Gastrocnemius medialis (tissue), 4 donors: ENCODE results near the gene MPC1L. TPM values are rescaled to one million over a fixed set of nuclear protein-coding genes. Genes with fewer than 3 reads are reported as not detected.
"Not testable (repeated sequence)": the region's sequence is repeated elsewhere in the genome, so short reads cannot be mapped to it uniquely, and the experiment has no call there.

Experiments used
- ATAC-seq, 2 donors: fragments of 150-250 bp; one replicate each; pipeline ENCODE4 v1.9.1; 2016
- DNase-seq, 2 donors: peaks; one replicate each; pipeline ENCODE4 v3.0.0-alpha.2; 2019
- H3K27ac ChIP-seq, 4 donors: fragments of 200-600 bp; sonication (generic); 1 replicate in 1 of 4; 2 replicates in 3 of 4; pipeline ENCODE4 v1.5.1; 2016 to 2018; ENCODE audit warnings: mild to moderate bottlenecking in 2 of 4, moderate library complexity in 1 of 4
- H3K27me3 ChIP-seq, 3 donors: fragments of 200-600 bp; sonication (generic) in 2 of 3; 1 replicate in 1 of 3; 2 replicates in 2 of 3; pipeline versions ENCODE4 v1.5.1 to v1.6.0; 2016 to 2019; ENCODE audit warnings: mild to moderate bottlenecking in 1 of 3, moderate library complexity in 1 of 3
- H3K36me3 ChIP-seq, 2 donors: fragments of 200-600 bp; sonication (generic) in 1 of 2; one replicate each; pipeline ENCODE4 v1.5.1; 2017 to 2018
- H3K4me1 ChIP-seq, 2 donors: fragments of 200-600 bp; sonication (generic) in 1 of 2; one replicate each; pipeline ENCODE4 v1.5.1; 2016 to 2017; ENCODE audit warnings: mild to moderate bottlenecking in 2 of 2
- H3K4me3 ChIP-seq, 4 donors: fragments of 200-600 bp; sonication (generic) in 3 of 4; 1 replicate in 1 of 4; 2 replicates in 3 of 4; pipeline ENCODE4 v1.5.1; 2016 to 2019; ENCODE audit warnings: mild to moderate bottlenecking in 2 of 4
- H3K9me3 ChIP-seq, 3 donors: fragments of 200-600 bp; sonication (generic) in 2 of 3; 1 replicate in 1 of 3; 2 replicates in 2 of 3; pipeline ENCODE4 v1.5.1; 2016 to 2019
- CTCF ChIP-seq, 5 experiments: fragments of 450-650 bp in 3 of 5; fragments of 200-600 bp in 2 of 5; sonication (generic) in 2 of 5; IDR thresholded peaks in 4 of 5; conservative IDR thresholded peaks in 1 of 5; 1 replicate in 4 of 5; 2 replicates in 1 of 5; pipeline ENCODE4 v1.5.1; 2016 to 2019; ENCODE audit warnings: antibody characterized with exemption in 5 of 5, mild to moderate bottlenecking in 3 of 5, moderate library complexity in 3 of 5
- POLR2A ChIP-seq, 2 donors: fragments of 450-650 bp; IDR thresholded peaks; one replicate each; pipeline ENCODE4 v1.6.1; 2017; ENCODE audit warnings: antibody characterized with exemption in 2 of 2, mild to moderate bottlenecking in 2 of 2, moderate library complexity in 2 of 2
- in situ Hi-C, 4 donors: fragments of 200-750 bp; cut with MboI; loops; one replicate each; pipeline versions ENCODE4 v1.15.0 to v1.8.0; 2017; ENCODE audit warnings: low sequenced_read_pairs in 4 of 4
- intact Hi-C: fragments of 100-400 bp; cut with DNase I; formaldehyde crosslinking; loops from one replicate; pipeline ENCODE4 v1.15.1; 2023; ENCODE audit warnings: low total_unique reads
- total RNA-seq, 4 donors: library from RNA; depleted of rRNA; stranded (reverse); fragments of >200 nt; gene quantifications; one replicate each; pipeline versions ENCODE4 v1.1.0 to v1.2.3, GENCODE V29; 2016

MPC1L gene
- total RNA-seq, 4 donors from 2014 or later = not detected

GRCh38 chrX:40582811-40583210 is 40.4 kb upstream of the MPC1L start:
- H3K36me3 ChIP-seq = no peaks in the 10 kb centered on the region
- peaks cover 0 to 4% of the 10 kb centered on the region in 2 donors for H3K4me1 ChIP-seq
- H3K4me3 ChIP-seq = no peak overlapping the region
- intact Hi-C loops = loop anchor here (5.0 kb wide), 1 partner anchor 64 kb away; the partner anchor contains the start of gene CXorf38
- TF ChIP-seq CTCF (IDR thresholded peaks at IDR 0.05 in 4 of 5, conservative IDR thresholded peaks at IDR 0.05 in 1 of 5) (no peak), POLR2A (IDR thresholded peaks at IDR 0.05) (no peak)
- ATAC-seq (no peak), DNase-seq (no peak)
- no peak overlapping the region for H3K27ac ChIP-seq
- in situ Hi-C loops = no loop called here
- H3K27me3 ChIP-seq = peaks cover 0 to 5% (median 0%) of the 10 kb centered on the region in 3 donors
- no peaks in the 10 kb centered on the region for H3K9me3 ChIP-seq

- H3K9me3 ChIP-seq, H3K27ac ChIP-seq, H3K4me1 ChIP-seq, DNase-seq, ATAC-seq, H3K4me3 ChIP-seq, intact Hi-C loops, H3K27me3 ChIP-seq, in situ Hi-C loops: not testable (repeated sequence)
- peaks cover 0 to 12% of the 10 kb centered on the region in 2 donors for H3K36me3 ChIP-seq
Measured at GRCh38 chrX:40587623-40588022, 35.6 kb upstream of the MPC1L start.

GRCh38 chrX:40589616-40590321 is 33.5 kb upstream of the MPC1L start:
- H3K4me3 ChIP-seq, intact Hi-C loops, H3K27ac ChIP-seq, H3K4me1 ChIP-seq, H3K27me3 ChIP-seq, DNase-seq, ATAC-seq, H3K9me3 ChIP-seq, in situ Hi-C loops: not testable (repeated sequence)
- H3K36me3 ChIP-seq = peaks cover 0 to 12% of the 10 kb centered on the region in 2 donors

DNA sequence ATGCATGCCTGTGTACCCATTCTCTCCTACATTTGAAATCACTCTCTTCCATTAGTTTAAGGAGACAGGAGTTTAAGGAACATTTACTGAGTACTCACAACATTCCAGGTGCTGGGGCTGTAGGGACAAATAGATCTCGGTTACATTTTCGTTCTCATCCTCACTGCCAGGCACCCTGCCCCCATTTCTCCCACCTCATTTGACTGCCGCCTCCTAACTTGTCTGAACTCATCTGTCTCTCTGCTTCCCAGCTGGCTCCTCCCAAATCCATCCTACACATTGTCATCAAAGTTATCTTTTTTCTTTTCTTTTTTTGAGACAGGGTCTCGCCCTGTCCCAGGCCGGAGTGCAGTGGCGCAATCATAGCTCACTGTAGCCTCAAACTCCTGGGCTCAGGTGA is 19.8 kb upstream of the MPC1L start:
- Histone ChIP-seq H3K27ac (no peak overlapping the region), H3K36me3 (peaks cover 0 to 27% of the 10 kb centered on the region in 2 donors), H3K9me3 (no peaks in the 10 kb centered on the region), H3K4me3 (no peak overlapping the region), H3K4me1 (no peaks in the 10 kb centered on the region), H3K27me3 (peaks cover 0 to 3% (median 0%) of the 10 kb centered on the region in 3 donors)
- ATAC-seq (no peak), DNase-seq (no peak)
- in situ Hi-C loops (no loop called here), intact Hi-C loops (no loop called here)
- no peak for TF ChIP-seq POLR2A (IDR thresholded peaks at IDR 0.05)
- TF ChIP-seq CTCF (IDR thresholded peaks at IDR 0.05 in 4 of 5, conservative IDR thresholded peaks at IDR 0.05 in 1 of 5) = no peak

DNA sequence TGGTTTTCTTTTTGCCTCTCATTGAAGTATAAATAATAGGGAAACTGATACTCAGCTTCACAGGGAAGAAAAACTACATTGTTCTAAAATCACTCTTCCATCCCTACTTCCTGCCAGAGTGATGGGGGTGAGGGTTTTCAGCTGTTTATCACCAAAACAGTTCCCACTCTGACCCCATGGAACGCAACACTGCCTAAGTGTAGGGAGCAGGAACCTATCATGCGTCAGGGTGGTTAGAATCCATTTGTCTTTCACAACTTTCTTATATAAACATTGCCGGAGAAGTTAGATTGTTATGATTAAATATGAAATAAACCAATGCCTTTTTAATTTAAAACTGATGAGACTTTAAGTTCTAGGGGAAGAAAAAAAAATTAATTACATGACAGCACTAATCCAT is 15.8 kb upstream of the MPC1L start:
- no peak for ATAC-seq
- DNase-seq = no peak
- TF ChIP-seq POLR2A (IDR thresholded peaks at IDR 0.05) (no peak), CTCF (IDR thresholded peaks at IDR 0.05 in 4 of 5, conservative IDR thresholded peaks at IDR 0.05 in 1 of 5) (no peak)
- Histone ChIP-seq H3K4me3 (no peak overlapping the region), H3K9me3 (no peaks in the 10 kb centered on the region), H3K27me3 (peaks cover 0 to 4% (median 0%) of the 10 kb centered on the region in 3 donors), H3K36me3 (no peaks in the 10 kb centered on the region), H3K4me1 (no peaks in the 10 kb centered on the region), H3K27ac (no peak overlapping the region)
- in situ Hi-C loops (no loop called here), intact Hi-C loops (no loop called here)
